GM04503 (cell line): Measurements from ENCODE around the gene IRX4.

Experiments used
- DNase-seq: peaks from one replicate; pipeline ENCODE4 v3.0.0-alpha.2; 2012; ENCODE audit warnings: low read depth

The IRX4 gene

DNA sequence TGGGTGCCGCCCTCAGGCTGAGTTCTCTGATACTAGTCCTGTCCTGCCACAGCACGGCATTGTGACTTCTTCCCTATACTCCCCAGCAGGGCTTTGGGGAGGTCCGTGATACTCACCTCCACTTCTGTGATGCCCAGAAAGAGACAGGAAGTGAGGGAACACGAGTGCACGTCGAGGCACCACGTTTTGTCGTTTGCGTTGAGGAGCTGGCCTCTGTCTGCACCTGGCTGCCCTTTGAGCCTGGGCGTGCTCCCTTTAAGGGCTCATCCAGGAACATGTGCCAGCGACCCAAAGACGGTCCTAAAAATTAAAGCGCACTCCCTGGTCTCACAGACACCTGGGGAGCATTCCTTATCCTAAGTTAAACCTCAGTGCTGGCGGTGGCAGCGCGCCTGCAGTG is 8.7 kb upstream of the IRX4 start:
- DNase-seq, result no peak

DNA sequence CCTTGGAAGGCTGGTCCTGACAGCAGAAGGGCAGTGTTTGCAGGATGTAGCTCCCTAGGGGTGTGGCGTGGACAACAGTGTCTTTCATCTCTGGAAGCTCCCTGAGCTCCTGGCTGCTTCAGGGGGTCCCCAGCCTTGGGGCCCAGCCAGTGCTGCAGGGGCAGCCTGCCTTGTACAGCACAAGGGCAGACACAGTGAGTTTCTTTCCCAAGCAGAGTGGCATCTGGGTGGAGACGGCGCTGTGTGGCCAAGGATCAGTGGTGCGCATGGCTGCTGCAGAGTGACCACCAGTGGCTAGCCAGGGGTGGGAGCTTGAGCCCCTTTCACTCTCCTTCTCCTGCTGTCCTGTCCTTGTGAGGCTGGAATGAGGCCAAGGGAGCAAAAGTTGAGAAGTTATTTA is 7.6 kb upstream of the IRX4 start:
- DNase-seq, result no peak

DNA sequence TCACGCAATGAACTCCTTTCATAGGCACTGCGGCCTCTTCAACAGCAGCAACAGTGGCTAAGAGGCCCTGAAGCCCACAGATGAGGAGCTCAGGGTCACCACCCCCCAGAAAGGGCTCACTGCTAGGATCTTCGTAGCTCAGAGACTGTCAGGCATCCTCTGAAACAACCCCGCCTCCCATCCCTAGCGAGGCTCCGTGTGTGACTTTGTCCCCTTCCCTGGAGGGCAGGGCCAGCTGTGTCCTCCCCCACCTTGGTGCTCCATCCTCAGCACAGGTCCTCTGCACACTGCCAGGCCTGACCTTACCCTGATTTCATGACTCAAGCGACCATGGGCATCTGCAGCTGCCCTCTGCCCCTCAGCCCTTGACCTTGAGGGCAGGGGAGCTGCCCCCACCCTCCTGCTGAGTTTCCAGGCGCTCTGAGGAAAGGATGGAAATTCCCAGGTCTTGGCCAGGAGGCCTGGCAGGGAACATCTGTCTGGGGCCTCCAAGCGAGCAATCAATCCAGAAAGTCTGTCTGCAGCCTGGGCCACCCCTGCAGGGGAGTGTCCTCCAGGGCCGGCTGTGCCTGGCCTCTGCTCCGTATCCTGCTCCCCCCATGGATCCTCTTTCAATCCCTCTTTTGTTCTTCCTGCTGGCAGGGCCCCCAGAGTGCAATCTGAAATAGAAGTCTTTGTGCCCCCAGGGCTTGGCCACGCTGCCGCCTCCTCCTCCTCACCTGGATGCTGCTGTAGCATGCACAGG is 6.8 kb upstream of the IRX4 start:
- DNase-seq, result no peak

DNA sequence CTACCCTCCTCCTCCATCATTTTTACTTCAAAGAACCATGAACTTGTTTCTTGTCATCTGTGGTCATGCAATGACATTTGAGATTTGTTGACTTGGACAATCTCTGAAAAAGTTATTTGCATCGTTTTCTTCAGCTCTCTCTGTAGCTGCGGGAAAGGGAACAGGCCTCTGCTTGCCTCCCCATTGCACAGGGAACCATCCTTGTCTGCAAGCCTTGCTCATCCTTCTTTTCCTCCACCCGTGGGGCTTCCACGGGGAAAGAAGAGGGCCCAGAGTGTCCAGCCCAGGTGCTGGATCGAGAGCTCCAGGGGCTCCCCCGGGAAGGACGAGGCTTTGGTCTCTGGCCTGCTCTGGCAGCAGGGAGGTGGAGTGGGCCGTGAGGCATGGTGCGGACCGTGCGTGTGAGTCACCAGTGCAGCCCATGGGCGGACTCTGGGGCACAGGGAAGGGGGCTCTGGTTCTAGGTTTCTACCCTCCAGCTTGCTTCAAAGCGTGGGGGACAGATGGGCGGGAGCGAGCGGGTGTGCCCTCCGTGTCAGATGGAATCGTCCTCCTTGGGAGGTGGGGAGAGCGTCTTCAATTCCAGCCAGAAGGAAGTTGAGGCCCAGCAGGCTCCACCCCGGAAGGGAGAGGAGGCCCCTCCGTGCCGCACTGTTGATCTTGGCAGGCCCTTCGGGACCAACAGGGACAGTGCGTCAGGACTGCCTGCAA is 6.0 kb upstream of the IRX4 start:
- DNase-seq, result no peak

DNA sequence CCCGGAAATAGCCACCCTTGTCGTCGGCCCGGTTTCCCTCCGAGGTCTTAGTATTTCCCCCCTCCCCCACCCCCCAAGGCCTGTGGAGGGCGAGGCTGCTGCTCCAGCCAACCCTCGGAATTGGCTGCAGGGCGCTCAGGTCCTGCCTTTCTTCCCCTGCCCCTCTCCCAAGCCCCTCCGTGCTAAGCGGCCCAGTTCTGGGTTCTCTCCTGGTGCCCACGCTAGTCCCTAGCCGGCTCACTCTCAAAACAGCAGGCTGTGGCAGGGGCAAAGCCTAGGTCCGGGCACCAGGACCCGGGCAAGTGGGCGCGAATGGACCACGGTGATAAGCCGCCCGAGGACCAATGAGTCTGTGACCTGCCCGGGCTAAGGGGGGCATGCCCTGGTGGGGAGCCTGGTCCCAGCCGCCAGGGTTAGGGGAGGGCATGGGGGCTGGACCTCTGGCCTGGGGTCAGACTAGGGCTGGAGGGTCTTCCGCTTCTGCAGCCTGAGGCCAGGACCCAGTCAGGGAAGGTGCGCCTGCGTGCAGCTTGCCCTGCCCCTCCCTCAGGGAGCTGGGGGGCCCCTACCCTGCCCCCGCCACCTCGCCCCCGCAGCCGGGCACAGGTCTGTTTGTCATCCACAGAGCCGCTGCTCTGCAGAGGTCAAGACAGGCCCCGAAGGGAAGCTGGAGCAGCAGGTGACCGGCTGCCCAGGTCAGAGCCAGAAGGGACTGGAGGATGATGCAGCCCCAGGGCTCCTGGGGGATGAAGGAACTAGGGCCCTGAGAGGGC is 5.0 kb upstream of the IRX4 start:
- no peak for DNase-seq

DNA sequence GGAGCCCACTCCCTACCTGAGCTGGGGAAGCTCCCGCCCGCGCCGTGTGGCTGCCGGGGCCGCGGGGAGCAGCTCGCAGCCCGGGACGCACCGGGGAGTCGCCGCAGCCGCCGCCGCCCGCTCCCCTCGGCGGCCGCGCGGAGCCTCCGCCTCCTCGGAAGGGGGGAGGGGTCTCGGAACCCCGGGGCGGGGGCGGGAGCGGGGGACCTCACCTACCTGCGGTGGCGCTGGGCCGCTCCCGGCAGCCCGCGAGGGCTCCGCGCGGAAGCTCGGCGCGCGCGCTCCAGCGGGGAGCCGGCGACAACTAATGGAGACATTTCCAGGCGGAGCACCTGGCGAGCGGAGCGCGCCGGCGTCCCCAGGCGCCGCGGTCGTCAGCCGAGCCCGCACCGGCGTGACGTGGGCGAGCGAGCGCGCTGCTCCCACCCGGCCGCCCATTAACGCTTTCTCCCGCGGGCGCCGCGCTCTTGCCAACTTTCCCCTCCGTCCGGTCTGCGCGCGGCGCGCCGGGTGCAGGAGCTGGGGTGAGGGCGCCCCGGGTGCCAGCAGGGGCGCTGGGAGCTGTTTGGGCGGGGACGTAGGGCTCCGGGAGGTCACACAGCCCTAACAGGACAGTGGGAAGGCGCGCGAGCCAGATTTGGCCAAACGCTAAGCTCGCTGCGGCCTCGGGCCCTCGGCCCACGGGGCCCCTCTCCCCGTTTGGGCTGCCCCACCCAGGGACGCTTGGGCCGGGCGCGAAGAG is 4.3 kb upstream of the IRX4 start:
- DNase-seq, result no peak

DNA sequence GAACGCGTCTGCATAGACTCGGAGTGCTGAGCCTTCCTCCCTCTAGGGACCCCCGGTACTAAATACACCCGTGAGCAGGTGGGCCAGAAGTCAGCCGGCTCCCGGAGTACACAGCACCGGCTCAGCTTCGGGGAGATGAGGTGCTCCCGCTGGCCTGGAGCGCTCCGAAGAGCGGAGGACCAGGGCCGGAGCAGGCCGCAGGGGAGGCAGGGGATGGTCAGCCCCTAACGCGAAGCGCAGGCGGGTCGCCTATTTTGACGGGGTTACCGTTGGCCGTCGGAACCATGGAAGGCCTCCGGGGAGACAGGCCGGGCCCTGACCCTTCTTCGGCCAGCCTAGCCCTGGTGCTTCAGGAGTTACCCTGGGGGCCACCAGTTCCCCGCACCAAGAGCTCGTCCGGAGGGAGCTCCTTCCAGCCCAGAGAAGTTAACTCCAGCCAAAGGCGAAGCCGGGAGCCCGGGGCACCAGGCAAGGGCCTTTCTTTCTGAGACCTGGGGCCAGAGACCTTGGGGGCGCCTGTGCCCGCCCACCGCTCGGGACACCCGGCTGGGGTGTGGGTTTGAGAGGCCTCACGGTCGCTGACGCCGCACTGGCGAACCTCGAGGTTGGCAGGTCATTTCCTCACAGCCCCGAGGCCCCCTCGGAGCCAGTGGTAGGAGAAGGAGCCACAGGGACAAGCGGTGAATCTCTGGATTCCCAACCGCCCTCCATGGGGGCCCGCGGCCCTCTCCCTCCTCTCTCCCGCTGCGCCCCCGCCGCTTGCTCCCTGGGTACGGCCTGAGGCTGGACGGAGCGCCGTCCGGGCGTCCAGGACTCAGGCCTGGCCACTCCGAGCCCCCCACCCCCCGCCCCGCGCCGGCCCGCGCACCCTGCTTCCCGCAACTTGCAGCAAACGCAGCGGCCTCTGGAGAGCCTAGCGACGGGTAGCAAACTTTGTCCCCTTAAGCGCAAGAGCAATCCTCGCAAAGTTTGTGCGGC is 3.4 kb upstream of the IRX4 start:
- DNase-seq, result no peak

DNA sequence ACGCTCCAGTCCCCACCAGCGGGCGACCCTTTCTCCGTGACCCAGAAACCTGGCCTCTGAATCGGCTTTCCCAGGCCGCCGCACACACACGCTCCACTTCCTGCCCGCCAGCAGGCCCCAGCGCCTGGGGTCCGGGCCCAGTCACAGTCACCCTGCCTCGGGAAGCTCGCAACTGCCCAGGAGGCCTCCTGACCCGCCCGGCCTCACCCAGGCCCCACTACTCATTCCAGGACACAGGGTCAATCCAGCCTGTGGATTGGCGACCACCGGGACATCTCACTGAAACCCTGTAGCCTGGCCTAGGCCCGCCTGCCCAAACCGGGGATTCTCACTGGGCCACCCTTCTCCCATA is 2.7 kb upstream of the IRX4 start:
- DNase-seq, result no peak

DNA sequence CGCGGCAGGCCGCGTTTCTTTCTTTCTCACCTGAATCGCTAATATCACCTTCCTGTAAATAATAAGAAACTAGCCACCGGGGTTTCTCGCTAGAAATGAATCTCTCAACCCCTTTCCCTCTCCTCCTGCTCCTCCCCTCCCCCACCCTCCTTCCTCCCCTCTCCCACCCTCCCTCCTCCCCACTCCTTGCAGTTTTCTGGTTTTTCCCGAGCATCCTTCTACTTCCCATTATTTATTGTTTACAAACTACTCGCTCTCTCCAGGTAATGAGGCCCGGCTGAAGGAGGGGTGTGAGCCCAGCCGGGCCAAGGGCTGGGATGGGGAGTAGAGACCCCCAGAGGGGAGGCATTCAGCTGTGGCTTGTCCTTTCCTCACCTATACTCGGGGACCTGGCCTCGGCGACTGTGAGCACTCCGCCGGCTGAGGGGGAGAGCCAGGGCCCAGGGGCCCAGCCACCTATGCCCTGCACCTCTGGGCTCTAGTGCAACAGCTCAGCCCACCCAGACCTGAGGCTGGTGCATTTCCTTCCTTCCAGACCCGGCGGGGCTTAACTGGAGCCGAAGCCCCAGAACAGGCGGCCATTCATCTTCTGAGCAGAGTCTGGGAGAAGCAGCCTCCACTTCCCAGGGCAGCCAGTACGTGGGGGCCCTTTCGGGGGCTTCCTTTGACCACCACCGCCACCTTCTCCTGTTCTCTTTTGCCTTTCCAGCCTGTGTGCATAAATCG is 2.1 kb upstream of the IRX4 start:
- DNase-seq, result no peak

DNA sequence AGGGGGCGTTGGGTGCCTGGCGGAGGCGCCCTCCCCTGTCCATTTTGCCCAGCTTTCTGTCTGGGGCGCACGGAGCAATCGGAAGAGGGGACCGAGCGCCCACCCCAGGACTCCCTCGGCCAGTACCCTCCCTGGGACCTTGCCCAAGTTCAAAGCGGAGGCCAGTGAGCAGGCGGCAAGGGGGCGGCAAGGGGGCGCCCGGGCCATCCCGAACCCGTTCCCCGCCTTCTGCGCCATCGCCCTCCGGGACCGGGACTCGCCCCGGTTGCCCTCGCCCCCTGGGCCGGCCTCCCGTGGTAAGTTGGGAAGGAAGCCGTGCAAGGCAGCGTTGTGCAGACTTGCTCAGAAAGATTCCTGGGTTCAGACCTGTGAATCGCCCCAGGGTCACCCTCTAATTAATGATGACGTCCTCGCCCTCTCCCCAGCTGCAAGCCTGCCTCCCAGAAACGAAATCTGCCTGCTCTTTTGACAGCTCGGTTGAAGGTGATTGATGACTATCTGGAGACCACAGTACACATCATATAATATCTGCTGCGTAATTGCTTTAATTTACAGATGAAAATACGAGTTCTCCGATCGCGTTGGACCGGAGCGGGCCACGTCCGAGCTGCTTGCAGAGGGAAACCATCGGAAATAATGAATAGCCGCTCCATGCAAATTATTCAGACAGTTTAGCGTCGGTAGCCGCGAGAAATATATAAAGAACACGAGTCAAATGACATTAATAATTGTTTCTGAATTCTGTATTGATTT is 1.4 kb upstream of the IRX4 start:
- no peak for DNase-seq

DNA sequence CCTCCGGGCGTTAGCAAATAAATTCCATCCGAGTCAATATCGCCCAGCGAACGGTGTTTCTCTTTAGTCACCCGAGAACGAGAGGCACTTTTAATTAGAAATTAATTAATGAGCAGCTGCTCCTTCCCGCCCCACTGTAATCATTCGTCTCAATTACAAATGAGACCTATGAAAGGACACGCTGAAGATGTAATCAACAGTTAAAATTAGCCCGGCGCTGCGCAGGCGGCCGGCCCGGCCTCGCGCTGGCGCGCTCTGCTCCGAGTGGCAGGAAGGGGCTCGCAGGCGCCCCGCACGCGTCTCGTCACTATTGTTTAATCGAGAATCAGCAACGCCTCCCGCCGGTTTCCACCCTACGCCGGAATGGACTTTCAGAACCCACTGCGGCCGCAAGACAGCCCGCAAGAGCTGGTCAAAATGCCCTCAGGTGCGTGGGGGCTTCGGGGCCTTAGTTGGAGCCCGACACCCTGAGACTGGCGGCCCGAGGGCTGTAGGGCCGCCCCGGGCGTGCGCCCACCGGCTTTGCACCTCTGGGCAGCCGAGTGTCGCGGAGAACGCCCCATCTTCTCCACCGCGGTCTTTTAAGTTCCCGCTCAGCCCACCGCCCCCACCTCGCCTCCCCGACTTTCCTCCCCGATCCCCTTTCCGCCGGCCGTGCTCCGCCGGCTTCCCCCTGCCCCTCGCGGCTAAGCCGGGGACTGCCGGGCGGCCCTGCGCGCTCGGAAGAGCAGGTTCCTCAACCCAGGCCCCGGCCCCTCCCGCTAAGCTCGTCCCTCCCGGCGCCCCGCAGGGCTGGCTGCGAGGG is 597 bp upstream of the IRX4 start:
- no peak for DNase-seq

DNA sequence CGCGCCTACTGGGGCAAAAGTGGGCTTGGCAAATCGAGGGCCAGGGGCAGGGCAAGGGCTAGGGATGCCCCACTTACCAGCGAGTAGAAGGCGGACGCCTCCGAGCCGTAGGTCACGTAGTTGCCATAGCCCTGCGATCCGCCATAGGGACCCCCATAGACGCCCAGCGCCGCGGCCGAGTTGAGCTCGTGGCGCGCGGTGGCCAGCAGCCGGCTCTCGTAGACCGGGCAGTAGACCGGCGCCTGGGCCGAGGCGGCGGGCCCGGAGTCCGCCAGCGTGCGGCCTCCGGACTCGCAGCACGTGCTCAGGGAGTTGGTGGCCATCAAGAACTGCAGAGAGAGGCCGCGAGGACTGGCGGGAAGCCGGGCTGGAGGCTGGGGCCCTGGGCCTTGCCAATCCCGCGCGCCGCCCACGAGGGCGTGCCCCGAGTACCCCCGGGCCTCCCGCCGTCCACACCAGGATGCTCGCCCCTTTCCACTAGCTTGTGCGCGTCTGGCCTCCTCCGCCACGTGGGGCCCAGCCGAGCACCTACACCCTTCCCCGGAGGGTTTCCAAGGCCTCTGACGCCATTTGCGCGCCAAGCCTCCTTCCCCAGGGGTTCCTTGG is 891 bp downstream of the IRX4 start:
- DNase-seq, result no peak

DNA sequence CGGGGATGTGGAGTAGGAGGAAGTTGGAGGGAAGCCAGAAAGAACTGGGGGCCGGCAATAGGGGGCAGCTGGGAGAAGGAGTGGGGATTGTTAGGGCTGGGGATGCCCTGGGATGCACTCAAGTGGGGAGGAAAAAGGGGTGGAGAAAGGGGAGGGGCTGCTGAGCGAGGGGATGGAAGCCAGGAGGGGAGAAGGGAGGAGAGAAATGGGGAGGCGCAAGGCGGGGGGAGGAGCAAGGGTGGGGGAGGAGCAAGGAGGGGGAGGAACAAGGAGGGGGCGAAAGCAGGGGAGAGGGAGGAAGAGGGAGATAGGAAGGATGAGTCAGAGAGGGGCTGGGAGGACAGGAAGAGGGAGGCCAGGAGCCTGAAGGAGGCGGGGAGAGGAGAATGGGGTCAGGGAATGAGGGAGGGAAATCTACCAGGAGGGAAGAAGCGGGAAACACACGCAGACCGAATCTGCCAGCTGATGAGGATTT is 1.6 kb downstream of the IRX4 start:
- DNase-seq, result no peak

DNA sequence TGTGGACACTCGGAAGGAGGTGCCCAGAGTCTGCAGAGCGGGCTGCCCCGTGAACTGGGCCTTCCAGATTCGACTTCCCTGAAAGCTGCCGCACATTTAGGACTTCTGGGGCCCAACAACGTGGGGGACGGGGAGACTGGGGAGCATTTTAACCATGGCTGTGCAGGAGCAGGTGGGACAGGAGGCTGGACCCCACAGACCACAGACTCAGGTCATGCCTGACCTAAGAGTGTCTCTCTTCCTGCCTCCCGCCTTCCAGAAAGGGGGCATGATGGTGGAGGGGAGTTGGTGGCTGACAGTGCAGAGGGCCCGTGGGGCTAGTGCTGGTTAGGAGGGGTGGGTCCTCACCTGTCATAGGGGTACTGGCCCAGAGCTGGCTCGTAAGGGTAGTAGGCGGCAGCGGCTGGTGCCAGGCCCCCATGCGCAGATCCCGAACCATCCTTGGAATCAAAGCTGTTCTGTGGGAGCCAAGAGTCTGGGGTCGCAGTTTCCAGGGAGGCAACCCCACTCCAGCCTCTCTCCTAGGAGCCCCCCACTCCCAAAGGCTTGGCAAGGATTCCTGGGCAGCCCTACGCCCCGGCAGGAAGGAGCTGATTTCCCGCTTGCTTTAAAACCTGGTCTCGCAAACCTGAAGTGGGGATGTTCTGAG is 2.2 kb downstream of the IRX4 start:
- DNase-seq, result no peak

DNA sequence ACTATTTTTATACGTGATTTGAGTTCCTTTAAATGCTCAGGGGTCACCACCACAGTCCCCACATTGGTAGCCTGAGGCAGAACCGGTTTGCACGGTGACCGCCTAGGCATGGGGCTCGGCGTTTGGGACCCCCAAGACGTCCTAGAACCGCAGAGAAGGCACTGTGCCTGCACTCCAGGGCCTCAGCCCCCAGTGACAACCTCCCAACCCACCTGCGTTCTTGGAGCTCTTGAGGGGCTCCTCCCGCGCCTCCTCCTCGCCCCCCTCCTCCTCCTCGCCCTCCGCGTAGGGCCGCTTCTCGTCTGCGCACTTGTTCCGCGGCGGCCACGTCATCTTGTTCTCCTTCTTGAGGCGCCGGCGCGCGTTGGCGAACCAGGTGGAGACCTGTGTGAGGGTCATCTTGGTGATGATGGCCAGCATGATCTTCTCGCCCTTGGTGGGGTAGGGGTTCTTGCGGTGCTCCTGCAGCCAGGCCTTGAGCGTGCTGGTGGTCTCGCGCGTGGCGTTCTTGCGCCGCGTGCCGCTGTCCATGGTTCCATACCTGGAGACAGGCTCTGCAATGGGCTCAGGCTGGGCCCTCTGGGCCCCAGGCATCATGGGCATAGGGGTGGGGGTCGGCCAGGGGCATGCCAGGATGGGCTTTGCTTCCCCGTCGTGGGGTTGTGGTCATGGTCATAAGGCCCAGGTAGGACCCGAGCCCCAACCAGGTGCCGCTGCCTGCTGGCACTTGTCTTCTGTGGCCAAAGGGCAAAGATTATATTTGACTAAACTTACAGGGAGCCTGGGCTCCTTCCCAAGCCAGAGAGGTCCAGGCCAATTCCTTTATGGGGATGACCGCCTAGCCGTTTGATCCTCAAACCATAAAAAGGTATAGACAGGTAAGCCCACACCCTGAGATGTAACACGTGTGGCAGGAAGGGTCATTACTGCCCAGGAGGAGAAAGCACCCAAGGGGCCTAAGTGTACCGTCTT is 3.1 kb downstream of the IRX4 start:
- no peak for DNase-seq

DNA sequence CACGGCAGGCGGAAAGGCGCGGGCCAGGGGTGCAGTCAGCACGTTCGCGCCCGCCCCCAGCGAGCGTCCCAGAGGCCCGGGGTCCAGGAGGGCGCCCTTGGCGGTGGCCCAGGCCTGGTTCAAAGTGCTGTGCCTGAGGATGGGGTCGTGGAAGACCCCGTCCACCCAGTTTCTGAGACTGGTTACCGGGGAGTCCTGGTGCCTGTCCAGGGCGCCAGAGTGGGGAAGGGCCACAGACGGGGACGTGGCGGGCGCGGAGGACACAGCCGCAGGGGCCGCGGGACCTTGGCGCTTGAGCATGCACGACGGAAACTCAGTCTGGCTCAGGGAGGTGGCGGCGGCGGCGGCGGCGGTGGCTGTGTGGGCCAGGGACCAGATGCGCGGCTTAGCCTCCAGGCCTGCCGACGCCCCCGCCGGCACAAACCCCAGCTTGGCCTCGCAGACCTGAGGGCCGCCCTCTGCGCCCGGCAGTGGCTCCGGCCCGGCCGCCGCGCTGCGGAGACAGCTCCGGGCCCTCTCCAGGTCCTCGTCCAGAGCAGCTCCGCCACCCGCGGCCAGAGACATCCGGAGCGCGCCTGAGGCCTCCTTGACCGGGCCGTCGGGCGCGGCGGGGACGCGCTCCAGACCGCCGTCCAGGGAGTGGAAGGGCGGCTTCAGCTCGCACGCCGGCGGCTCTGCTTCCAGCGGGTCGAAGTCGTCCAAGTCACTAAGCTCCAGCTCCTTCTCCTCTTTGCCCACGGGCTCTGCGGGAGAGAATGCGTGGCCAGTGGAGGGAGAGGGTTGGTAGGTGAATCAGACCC is 4.5 kb downstream of the IRX4 start:
- no peak for DNase-seq
